MCF 10A (cell line): ENCODE measurements around the gene SAPCD1. TPM values are rescaled to one million over a fixed set of nuclear protein-coding genes. Genes with fewer than 3 reads are reported as not detected.

ENCODE experiments used
- BruUV-seq: library from RNA; stranded (reverse); fragments of 400-500 nt; replicated peaks from 2 replicates; lab custom pipeline; 2021; lab: Mats Ljungman, UMichigan
- CTCF ChIA-PET: fragments of 300-600 bp; sonication (Branson Sonifier 250); formaldehyde crosslinking; extraction: SDS; loops from one replicate; lab custom pipeline; 2021; ENCODE audit warnings: antibody characterized with exemption, inconsistent platforms; lab: Yijun Ruan, JAX
- POLR2A ChIA-PET: fragments of 300-600, 350-650 bp; sonication (Branson Sonifier 250); formaldehyde crosslinking; extraction: SDS; loops from one replicate; lab custom pipeline; 2020; ENCODE audit warnings: antibody characterized with exemption, inconsistent platforms; lab: Yijun Ruan, JAX
- DNase-seq: peaks from one replicate; pipeline ENCODE4 v3.0.0-alpha.2; 2018; ENCODE audit not compliant: unreplicated experiment
- H3K27ac Mint-ChIP-seq: one replicate; pipeline ENCODE4 v1.8.0; 2022; ENCODE audit warnings: mild to moderate bottlenecking, low read depth, mixed read lengths; ENCODE audit not compliant: unreplicated experiment
- H3K27me3 Mint-ChIP-seq: one replicate; pipeline ENCODE4 v1.8.0; 2022; ENCODE audit warnings: mixed read lengths; ENCODE audit not compliant: insufficient read depth, unreplicated experiment
- H3K36me3 Mint-ChIP-seq: one replicate; pipeline ENCODE4 v1.8.0; 2022; ENCODE audit warnings: mild to moderate bottlenecking, moderate library complexity, mixed read lengths; ENCODE audit not compliant: insufficient read depth, unreplicated experiment
- H3K4me1 Mint-ChIP-seq: one replicate; pipeline ENCODE4 v1.8.0; 2022; ENCODE audit warnings: mixed read lengths; ENCODE audit not compliant: insufficient read depth, unreplicated experiment
- H3K4me3 Mint-ChIP-seq: one replicate; pipeline ENCODE4 v1.8.0; 2022; ENCODE audit warnings: mild to moderate bottlenecking, moderate library complexity, mixed read lengths; ENCODE audit not compliant: unreplicated experiment
- H3K9me3 Mint-ChIP-seq: one replicate; pipeline ENCODE4 v1.8.0; 2022; ENCODE audit warnings: mixed read lengths; ENCODE audit not compliant: unreplicated experiment
- intact Hi-C: fragments of 100-400 bp; cut with micrococcal nuclease; formaldehyde crosslinking; loops from 2 replicates; pipeline ENCODE4 v1.14.1; 2022
- total RNA-seq: library from RNA; stranded (reverse); gene quantifications from 2 replicates; pipeline ENCODE4 v1.2.3, GENCODE V29; 2022
- TF ChIP-seq, protein P1 (sequence below): fragments of 200-600 bp; IDR thresholded peaks from one replicate; pipeline ENCODE4 v1.8.0; 2022; ENCODE audit warnings: antibody characterized with exemption, mild to moderate bottlenecking; ENCODE audit not compliant: unreplicated experiment

The SAPCD1 gene
- total RNA-seq, 1 experiment from 2014 or later: 5.1 TPM

DNA sequence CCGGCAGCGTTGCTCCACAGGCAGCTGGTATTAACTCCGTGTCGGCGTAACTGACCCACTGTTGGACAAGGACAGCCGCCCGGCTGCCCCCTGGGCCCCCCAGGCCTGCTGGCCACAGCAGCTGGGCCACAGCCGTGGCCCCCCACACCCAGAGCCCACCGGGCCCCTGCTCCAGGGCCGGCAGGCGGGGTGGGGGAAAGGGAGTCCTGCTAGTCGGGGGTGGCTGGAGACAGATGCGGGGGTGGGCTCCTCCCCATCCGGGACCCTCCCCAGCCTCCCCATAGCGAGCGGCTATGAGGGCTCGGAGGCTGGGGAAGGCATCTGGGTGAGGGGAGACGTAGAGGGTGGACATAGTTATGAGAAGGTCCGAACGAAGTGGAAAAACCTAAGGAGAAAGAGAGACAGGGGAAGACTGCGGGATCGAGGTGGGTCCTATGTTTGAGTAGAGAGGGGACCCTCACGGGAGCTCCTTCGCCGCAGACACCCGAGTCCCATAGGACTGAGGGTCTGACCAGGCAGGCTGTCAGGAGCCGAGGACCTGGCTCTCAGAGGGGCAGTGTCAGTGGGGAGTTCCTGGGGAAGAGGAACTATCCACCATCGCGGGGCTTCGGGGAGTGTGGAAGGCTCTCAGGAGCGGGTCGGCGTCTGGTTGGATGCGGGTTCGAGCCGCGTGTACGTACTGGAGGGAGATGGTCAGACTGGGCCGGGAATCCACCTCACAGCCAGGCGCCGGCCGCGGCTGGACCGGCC lies 32.6 kb downstream of the SAPCD1 start:
- H3K36me3 Mint-ChIP-seq: peaks cover 60% of the 10 kb centered on the region
- CTCF ChIA-PET: interaction anchor here (0.6 to 2.8 kb wide), 6 partner anchors 8 to 354 kb away, joined by 4 to 22 read pairs (median 4); partner anchors contain the start of genes CLIC1 and LSM2
- TF ChIP-seq, protein P1, sequence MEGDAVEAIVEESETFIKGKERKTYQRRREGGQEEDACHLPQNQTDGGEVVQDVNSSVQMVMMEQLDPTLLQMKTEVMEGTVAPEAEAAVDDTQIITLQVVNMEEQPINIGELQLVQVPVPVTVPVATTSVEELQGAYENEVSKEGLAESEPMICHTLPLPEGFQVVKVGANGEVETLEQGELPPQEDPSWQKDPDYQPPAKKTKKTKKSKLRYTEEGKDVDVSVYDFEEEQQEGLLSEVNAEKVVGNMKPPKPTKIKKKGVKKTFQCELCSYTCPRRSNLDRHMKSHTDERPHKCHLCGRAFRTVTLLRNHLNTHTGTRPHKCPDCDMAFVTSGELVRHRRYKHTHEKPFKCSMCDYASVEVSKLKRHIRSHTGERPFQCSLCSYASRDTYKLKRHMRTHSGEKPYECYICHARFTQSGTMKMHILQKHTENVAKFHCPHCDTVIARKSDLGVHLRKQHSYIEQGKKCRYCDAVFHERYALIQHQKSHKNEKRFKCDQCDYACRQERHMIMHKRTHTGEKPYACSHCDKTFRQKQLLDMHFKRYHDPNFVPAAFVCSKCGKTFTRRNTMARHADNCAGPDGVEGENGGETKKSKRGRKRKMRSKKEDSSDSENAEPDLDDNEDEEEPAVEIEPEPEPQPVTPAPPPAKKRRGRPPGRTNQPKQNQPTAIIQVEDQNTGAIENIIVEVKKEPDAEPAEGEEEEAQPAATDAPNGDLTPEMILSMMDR: no peak
- no peak for DNase-seq
- H3K4me1 Mint-ChIP-seq: peaks cover 31% of the 10 kb centered on the region
- no peaks in the 10 kb centered on the region for H3K9me3 Mint-ChIP-seq
- peak overlapping the region; percentile 98 for H3K27ac Mint-ChIP-seq
- BruUV-seq: TSS peak; percentile 47
- POLR2A ChIA-PET: interaction anchor here (0.6 to 3.2 kb wide), 29 partner anchors 9 to 403 kb away, joined by 3 to 79 read pairs (median 6); partner anchors contain the start of genes ABHD16A, BAG6, C6orf47 and CLIC1
- H3K4me3 Mint-ChIP-seq: peak overlapping the region; percentile 99
- H3K27me3 Mint-ChIP-seq: no peaks in the 10 kb centered on the region
- intact Hi-C loops: loop anchor here (2.0 kb wide), 2 partner anchors 36 to 66 kb away; partner anchors contain the start of gene DDAH2

DNA sequence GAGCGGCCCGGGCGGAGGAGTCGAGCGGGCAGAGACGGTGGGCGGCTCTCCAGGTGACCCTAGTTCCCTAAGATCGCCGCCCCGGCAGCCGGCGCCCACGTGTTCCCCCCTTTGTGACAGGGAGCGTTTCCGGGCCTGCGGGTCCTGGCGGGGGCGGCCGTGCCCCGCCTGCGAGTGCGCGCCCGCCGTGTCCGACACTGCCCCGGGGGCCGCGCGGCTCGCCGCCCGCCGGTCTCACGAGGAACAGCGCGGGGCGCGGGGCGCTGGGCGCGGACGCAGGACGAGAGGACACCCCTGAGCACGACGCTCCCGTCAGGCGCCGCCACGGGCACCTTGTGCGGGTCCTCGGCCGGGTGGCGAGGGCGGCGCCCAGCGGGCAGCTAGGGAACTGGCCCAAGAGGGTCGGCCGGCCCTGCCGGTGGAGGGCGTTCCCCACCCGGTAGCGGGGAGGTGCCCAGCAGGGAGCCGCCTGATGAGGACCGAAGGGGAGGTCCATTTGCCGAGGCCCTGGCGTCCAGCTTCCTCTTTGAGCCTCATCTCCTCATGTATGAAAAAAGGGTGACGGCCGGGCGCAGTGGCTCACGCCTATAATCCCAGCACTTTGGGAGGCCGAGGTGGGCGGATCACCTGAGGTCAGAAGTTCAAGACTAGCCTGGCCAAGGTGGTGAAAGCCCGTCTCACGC lies 33.3 kb downstream of the SAPCD1 start, which contains the start of gene VARS1:
VARS1 (minus strand) TSS at position 137 of the 683 bp plus-strand sequence. CDS start 535 bp downstream, outside the sequence.
- intact Hi-C loops: loop anchor here (2.0 kb wide), 3 partner anchors 19 to 67 kb away; partner anchors contain the start of genes DDAH2, HSPA1A and HSPA1L
- TF ChIP-seq, protein P1: peak; percentile 69
- peaks cover 27% of the 10 kb centered on the region for H3K4me1 Mint-ChIP-seq
- H3K36me3 Mint-ChIP-seq: peaks cover 60% of the 10 kb centered on the region
- H3K9me3 Mint-ChIP-seq: no peaks in the 10 kb centered on the region
- H3K27ac Mint-ChIP-seq: peak within 1 kb of the TSS; percentile 98
- ChIA-PET CTCF (interaction anchor here (0.6 to 2.8 kb wide), 9 partner anchors 10 to 138 kb away, joined by 3 to 22 read pairs (median 3); partner anchors contain the start of genes DDAH2 and LSM2), POLR2A (interaction anchor here (0.6 to 3.2 kb wide), 29 partner anchors 8 to 400 kb away, joined by 3 to 79 read pairs (median 6); partner anchors contain the start of genes ABHD16A, BAG6, C6orf47 and CLIC1)
- no TSS peak for BruUV-seq
- DNase-seq: peak; percentile 93
- H3K4me3 Mint-ChIP-seq: peak within 1 kb of the TSS; percentile 99
- no peaks in the 10 kb centered on the region for H3K27me3 Mint-ChIP-seq

DNA sequence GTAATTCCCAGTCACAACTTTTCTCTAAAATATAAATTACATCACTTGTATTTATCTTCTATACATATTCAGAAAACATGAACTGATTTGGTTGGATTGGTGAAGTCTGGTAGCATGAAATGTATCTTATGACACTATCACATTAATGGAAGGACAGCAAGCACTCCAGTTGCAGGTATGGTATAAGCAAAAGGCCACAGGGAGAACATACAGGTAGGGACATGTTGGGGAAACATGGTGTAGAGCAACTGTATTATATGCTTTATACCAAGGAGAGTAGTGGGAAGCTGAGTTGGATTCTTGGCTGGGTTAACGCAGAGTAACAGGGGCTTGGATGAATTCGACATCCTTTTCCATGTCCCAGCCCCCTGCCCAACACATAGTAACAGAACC lies 34.5 kb downstream of the SAPCD1 start:
- BruUV-seq: no TSS peak
- ChIA-PET CTCF (interaction anchor here (1.3 to 2.8 kb wide), 3 partner anchors 9 to 67 kb away, joined by 3 to 22 read pairs (median 6); partner anchors contain the start of genes DDAH2 and LSM2), POLR2A (interaction anchor here (1.6 to 3.2 kb wide), 11 partner anchors 9 to 94 kb away, joined by 4 to 79 read pairs (median 19); partner anchors contain the start of genes ABHD16A, DDAH2, HSPA1A and HSPA1B)
- H3K36me3 Mint-ChIP-seq: peaks cover 57% of the 10 kb centered on the region
- H3K9me3 Mint-ChIP-seq: no peaks in the 10 kb centered on the region
- no peak overlapping the region for H3K27ac Mint-ChIP-seq
- intact Hi-C loops: loop anchor here (2.0 kb wide), 1 partner anchor 18 kb away; the partner anchor contains the start of genes HSPA1A and HSPA1L
- peaks cover 16% of the 10 kb centered on the region for H3K4me1 Mint-ChIP-seq
- no peak for DNase-seq
- no peak overlapping the region for H3K4me3 Mint-ChIP-seq
- TF ChIP-seq, protein P1: no peak
- H3K27me3 Mint-ChIP-seq: no peaks in the 10 kb centered on the region
